SKM-1 (cell line): ENCODE data around the gene GRID1.
"Not testable (repeated sequence)": the region's sequence is repeated elsewhere in the genome, so short reads cannot be mapped to it uniquely, and the experiment has no call there.

Experiments used
- DNase-seq: peaks from one replicate; lab custom pipeline; 2025; ENCODE audit not compliant: unreplicated experiment; lab: John Stamatoyannopoulos, UW

The GRID1 gene

DNA sequence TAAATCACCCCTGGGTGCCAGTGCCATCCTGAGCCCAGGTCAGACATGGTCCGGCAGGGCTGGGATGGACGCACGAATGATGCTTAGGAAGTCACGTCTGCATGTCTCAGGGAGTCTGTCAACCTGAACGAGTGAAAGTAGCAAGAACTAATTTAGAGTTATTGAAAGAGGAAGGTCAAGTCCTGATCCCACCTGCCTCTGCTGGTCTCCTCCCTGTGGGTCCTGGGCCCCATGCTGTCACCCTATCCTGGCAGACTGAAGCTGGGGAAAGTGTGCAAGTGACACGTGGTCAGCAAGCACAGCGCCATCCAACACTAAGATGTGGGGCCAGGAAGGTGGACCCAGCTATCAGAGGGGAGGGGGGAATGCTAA lies 26.1 kb upstream of the GRID1 start:
- DNase-seq: no peak

DNA sequence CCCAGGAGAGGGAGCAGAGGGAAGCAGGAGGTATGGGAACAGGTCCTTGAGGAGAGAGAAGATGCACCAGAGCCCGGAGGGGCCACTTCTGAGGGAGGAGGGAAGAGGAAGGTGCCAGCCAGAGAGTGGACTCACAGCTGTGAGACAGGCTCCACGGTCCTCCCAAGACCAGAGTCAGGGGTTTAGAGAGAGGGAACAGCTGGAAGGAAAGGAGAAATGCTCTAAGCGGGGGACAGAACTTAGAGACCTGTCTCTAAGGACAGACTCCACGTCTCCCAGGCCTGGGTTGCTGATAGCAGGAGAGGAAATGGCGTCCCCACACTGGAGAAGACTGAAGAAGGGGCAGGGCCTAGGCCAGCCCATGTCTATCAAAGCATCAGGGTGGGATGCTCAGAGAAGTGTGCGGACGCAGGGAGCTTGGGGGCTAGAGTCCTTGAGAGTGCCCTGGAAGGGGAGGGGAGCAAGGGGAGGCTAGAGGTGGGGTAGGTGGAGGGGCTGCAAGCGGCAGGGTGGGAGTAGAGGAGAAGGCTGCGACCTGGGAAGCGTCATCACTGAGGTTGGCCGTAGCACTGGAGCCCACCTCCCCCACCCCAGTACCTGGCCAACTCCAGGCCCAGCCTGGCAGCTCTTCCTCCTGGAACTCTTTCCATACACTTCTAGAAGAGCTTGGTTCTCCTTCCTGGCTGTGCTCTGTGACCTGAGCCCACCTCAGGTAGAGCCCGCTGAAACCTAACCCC lies 25.6 kb upstream of the GRID1 start:
- DNase-seq: no peak

DNA sequence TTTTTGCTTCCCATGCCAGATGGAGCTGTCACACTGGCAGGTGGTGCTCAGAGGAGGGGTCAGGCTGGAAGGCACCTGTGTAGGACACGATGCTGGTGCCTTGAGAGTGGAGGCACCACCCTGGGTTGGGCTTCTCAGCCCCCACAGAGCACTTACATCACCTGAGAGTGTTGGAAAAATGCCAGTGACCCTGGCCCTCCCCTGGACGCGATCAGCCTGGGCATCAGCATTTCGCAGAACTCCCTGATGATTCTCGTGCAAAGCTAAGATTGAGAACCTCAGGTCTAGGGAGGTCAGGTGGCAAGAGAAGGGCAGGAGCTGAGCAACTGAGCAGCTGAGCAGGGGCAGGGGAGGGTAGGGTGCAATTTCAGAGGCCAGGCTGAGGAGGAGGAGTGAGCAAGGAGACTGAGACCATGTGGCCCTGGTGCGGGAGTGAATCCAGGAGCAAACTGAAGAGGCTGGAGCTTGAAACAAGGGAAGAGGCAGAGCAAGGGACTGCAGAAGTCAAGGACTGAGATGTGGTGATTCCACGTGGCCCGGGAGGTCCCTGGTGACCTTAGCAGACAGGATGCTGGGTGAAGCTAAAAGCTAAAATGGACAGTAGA lies 24.7 kb upstream of the GRID1 start:
- no peak for DNase-seq

DNA sequence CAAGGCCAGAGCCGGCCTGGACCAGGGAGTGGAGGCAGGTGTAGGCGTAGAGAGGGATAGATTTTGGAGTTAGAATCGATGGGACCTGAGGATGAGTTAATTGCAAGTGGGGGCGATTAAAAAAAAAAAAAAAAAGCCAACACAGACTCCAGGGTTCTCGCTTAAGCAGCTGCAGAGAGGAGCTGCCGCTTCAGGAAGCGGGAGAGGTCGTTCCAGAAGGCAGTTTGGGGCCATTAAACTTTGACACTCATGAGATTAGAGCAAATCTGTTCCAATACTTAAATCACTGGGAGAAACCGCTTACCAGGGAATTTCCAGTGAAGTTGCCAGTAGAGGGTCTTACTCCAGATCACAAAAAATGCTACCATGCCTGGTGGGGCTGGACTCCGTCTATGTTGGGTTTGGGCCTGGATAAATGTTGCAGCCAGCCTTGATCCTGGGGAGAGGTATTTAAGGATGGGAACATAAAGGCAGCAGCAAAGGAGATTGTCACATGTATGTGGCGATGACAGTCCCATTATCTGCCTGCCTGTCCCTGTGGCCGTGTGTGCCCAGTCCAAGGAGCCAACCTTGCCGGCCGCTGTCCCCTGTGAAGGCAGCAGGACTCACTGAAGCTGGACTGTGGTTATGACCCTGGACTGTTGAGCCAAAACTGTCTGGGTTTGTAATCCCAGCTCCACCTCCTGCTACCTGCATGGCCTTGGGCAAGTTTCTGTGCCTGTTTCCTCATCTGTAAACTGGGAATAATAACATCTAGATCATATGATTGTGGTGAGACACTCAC lies 23.9 kb upstream of the GRID1 start:
- DNase-seq: no peak

GRCh38 chr10:86389441-86390193 lies 23.0 kb upstream of the GRID1 start:
- no peak for DNase-seq

GRCh38 chr10:86389109-86389440 lies 22.5 kb upstream of the GRID1 start:
- DNase-seq: not testable (repeated sequence)

DNA sequence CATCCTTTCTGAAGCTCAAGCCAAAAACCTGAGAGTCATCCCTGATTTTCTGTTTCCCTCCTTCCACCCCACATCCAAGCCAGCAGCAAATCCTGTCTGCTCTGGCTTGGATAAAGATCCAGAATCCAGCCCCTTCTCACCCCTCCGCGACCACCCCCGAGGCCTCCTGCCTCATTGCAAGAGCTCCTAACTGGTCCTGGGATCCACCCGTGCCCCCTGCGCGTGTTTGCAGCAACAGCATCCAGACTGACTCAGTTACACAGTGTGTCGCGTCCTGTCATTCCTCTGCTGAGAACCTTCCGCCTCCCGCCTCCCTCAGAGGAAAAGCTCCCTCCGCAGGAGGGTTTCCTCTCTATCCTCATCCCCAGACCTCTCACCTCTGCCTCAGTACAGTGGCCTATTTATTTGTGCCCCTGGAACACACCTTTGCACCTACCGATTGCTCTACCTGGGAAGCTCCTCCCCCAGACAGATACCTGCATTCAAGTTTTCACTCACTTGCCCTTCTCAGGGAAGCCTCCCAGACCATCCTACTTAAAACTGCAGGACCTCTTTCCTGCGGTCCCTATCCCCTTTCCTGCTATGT lies 21.6 kb upstream of the GRID1 start:
- no peak for DNase-seq

DNA sequence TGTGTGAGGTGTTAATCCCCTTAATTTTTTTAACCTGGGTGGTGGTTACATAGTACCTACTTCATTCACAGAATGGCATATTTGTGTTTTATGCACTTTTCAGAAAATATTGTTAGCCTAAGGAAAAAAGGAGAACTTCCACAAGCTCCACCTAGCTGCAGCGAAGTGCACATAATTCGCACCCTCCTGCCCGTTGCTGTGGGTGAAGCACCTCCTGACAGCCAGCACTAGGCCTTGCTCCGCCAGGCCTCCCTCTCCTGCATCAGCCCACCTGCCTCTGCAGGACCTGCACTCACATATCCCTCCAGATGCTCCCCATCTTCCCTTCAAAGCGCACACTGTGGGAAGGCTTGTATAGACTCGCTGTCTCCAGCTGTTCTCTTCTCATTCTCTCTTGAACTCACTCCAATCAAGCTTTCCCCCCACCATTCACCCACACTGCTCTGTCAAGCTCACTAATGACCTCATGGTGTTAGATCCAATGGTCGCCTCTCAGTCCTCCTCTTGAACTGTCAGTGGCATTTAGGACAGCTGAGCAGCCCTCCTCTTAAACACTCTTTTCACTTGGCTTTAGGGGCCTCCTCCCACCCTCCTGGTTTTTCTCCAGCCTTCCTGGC lies 20.7 kb upstream of the GRID1 start:
- no peak for DNase-seq

- no peak for DNase-seq
Measured at GRCh38 chr10:86385806-86386205, 19.2 kb upstream of the GRID1 start.

- no peak for DNase-seq
Measured at GRCh38 chr10:86377797-86378146, 11.2 kb upstream of the GRID1 start.

- DNase-seq: peak; percentile 52
Measured at GRCh38 chr10:86376852-86377796, 10.5 kb upstream of the GRID1 start.

GRCh38 chr10:86376403-86376802 lies 9.8 kb upstream of the GRID1 start:
- DNase-seq: no peak

DNA sequence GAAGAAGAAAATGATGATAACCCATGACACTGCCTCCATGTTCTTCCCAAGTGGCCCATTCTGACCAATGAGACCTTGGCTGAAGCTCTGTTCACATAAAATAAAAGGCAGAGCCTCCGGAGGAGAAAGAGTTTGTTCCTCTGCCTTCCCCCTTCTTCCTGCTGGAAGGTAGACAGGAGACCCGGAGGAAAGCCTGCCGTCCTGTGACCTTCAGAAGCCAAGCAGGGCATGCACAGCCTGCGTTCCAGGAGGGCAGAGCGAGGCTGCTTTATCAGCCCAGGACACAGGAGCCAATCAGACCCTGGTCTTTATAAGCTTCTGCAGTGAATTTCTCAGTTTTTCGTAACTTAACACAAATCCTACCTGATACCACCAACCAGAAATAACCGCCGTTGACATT lies 8.6 kb upstream of the GRID1 start:
- no peak for DNase-seq

- no peak for DNase-seq
Measured at GRCh38 chr10:86374664-86375063, 8.1 kb upstream of the GRID1 start.

- no peak for DNase-seq
Measured at GRCh38 chr10:86373828-86374227, 7.2 kb upstream of the GRID1 start.

- DNase-seq: no peak
Measured at GRCh38 chr10:86373251-86373650, 6.7 kb upstream of the GRID1 start.

- DNase-seq: no peak
Measured at GRCh38 chr10:86372784-86373239, 6.2 kb upstream of the GRID1 start.

DNA sequence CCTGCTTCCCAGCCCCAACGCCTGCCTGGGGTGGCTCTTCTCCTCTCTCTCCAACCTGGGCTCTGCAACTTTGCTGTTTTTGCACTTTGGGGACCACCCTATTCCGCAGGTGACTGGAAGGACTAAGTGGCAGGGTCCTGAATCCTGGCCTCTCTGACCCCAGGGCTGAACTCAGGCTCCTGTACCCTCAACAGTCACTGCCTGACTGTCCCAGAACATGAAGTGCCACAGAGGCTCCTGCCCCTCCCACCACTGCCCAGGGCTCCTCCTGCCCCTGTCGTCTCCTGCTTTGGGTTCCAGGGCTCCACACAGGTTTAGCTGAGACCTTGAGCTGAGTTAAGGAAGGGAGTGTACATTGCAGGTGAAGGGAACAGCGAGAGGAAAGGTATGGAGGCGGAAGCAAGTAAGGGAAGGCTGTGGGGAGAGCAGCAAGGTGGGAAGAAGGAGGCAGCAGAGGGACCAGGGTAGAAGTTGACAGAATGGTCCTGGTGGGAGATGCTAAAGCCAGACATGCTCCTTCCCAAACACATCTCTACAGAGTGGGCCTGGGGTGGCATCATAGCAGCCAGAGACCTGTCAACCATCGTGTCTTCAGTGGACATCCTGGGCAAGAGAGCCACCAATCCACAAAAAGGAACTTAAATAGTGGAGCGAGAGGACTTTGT lies 5.7 kb upstream of the GRID1 start:
- DNase-seq: no peak

- DNase-seq: no peak
Measured at GRCh38 chr10:86371691-86372090, 5.1 kb upstream of the GRID1 start.
